Testis (tissue), 3 donors: Measurements from ENCODE around the gene GABRD. TPM values are rescaled to one million over a fixed set of nuclear protein-coding genes. Genes with fewer than 3 reads are reported as not detected.
A peak's percentile ranks its signal among the peaks of the same experiment; 100 is the strongest.

Source experiments
- DNase-seq: peaks from one replicate; pipeline ENCODE4 v3.0.0-alpha.2; 2019
- H3K27ac ChIP-seq, 2 donors: fragments of 200-600 bp; sonication (generic); one replicate each; pipeline ENCODE4 v1.5.1; 2019
- H3K27me3 ChIP-seq: fragments of 200-600 bp; sonication (generic); one replicate; pipeline ENCODE4 v1.5.1; 2019
- H3K36me3 ChIP-seq: fragments of 200-600 bp; sonication (generic); one replicate; pipeline ENCODE4 v1.5.1; 2017; ENCODE audit warnings: low read depth; ENCODE audit errors: missing control alignments
- H3K4me1 ChIP-seq: fragments of 200-600 bp; sonication (generic); one replicate; pipeline ENCODE4 v1.5.1; 2019
- H3K4me3 ChIP-seq, 2 donors: fragments of 200-600 bp; sonication (generic); one replicate each; pipeline ENCODE4 v1.5.1; 2017 to 2019
- H3K9me3 ChIP-seq: fragments of 200-600 bp; sonication (generic); one replicate; pipeline ENCODE4 v1.5.1; 2017
- POLR2A ChIP-seq: fragments of 450-650 bp; IDR thresholded peaks from one replicate; pipeline ENCODE4 v1.6.1; 2017; ENCODE audit warnings: antibody characterized with exemption, mild to moderate bottlenecking, moderate library complexity
- WGBS, 2 donors: methylation state at CpG; one replicate each; pipeline ENCODE4 v1.1.5; 2018; 5-methylcytosine and 5-hydroxymethylcytosine counted together
- intact Hi-C: fragments of 100-400 bp; cut with DNase I; formaldehyde crosslinking; loops from one replicate; pipeline ENCODE4 v1.15.1; 2023; ENCODE audit warnings: low total_unique reads
- polyA plus RNA-seq: library from polyadenylated mRNA; stranded (reverse); fragments of 350-450 nt; fragmentation: Illumina TruSeq; extraction: RNeasy Lipid Tissue Mini Kit (QIAGEN cat#74804); gene quantifications from one replicate; pipeline ENCODE4 v1.2.3, GENCODE V29; 2014; ENCODE audit warnings: low read depth, low replicate concordance; ENCODE audit not compliant: insufficient read depth
- total RNA-seq, 2 donors: library from RNA; depleted of rRNA; stranded (reverse); fragments of >200 nt; gene quantifications; one replicate each; pipeline ENCODE4 v1.2.3, GENCODE V29; 2016
- TF ChIP-seq, protein P1 (sequence below), 3 experiments: fragments of 450-650 bp in 2 of 3; fragments of 200-600 bp in 1 of 3; sonication (generic) in 1 of 3; IDR thresholded peaks; one replicate each; pipeline ENCODE4 v1.5.1; 2016 to 2019; ENCODE audit warnings: antibody characterized with exemption in 3 of 3, mild to moderate bottlenecking in 2 of 3, moderate library complexity in 1 of 3

The GABRD gene
- total and polyA plus RNA-seq, 3 donors from 2014 or later, result 7.8 to 18.1 (median 16.9) TPM

DNA sequence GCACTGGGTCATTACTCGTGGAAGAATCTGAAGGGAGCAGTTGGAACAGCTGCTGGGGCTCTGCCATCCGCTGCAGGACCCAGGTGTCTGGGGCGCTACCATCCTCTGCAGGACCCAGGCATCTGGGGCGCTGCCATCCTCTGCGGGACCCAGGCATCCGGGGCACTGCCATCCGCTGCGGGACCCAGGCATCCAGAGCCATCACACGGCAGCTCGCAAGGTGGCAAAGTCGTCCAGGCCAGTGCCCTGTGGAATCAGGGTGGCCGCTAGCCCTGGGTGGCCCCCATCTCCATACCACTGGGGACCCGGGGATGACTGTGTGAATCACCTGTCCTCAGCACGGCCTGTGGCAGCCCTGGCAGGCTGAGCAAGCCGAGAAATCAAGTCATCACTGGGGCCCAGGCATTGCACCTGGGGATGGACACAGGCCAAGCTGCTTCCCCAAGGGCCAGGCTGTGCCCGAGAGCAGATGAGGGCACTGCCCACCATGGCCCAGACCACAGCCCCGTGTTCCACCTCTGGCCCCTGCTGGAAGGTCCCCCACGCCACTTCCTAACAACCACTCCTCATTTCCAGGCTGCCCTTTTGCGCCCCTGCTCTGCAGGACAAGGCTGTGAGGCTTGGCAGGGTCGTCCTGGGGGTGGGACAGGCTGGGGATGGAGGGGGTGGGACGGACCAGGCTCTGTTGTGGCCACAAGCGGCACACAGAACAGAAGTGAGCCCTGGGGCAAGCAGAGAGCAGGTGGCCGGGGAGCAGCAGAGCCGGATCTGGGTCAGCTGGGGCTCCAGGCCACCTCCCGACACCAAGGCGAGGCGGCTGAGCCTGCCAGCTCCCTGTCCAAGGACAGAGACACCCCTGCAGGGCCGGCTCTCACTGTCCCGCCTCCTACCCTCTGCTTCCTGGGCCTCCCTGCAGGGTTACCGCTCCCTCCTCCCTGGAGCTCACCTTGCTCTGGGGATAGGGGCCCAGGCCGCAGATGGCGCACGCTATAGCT is 12.7 kb downstream of the GABRD start:
- 63 to 73% methylated on average over 19 to 31 of the region's 33 CpGs for WGBS, 2 donors
- Histone ChIP-seq H3K27ac (no peak overlapping the region), H3K4me3 (no peak overlapping the region), H3K9me3 (no peaks in the 10 kb centered on the region), H3K27me3 (no peaks in the 10 kb centered on the region), H3K4me1 (peaks cover 6% of the 10 kb centered on the region), H3K36me3 (no peaks in the 10 kb centered on the region)
- DNase-seq, result peak; percentile 53
- TF ChIP-seq, protein P1, sequence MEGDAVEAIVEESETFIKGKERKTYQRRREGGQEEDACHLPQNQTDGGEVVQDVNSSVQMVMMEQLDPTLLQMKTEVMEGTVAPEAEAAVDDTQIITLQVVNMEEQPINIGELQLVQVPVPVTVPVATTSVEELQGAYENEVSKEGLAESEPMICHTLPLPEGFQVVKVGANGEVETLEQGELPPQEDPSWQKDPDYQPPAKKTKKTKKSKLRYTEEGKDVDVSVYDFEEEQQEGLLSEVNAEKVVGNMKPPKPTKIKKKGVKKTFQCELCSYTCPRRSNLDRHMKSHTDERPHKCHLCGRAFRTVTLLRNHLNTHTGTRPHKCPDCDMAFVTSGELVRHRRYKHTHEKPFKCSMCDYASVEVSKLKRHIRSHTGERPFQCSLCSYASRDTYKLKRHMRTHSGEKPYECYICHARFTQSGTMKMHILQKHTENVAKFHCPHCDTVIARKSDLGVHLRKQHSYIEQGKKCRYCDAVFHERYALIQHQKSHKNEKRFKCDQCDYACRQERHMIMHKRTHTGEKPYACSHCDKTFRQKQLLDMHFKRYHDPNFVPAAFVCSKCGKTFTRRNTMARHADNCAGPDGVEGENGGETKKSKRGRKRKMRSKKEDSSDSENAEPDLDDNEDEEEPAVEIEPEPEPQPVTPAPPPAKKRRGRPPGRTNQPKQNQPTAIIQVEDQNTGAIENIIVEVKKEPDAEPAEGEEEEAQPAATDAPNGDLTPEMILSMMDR (IDR thresholded peaks at IDR 0.05), result no peak
- no peak for TF ChIP-seq POLR2A
- intact Hi-C loops, result no loop called here

DNA sequence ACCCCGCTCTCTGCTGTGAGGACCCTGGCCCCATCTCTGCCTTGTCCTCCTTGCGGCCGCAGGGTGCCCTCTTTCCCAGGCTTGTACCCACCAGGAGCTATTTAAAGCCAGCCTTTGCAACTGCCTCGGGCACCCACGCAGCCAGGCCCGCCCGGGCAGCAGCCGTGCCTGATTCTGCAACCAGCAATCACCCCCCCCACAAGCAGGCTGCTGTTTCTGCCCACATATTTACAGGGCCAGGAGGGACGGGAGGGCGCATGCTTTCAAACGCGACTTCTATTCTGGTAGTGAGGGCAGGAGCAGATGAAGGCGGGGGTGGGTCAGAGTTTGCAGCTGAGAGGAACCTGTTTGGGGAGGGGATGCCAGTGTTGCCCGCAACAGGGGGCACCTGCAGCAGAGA is 13.6 kb downstream of the GABRD start:
- peak; percentile 69 for DNase-seq
- Histone ChIP-seq H3K36me3 (no peaks in the 10 kb centered on the region), H3K4me3 (no peak overlapping the region), H3K27ac (no peak overlapping the region), H3K27me3 (no peaks in the 10 kb centered on the region), H3K9me3 (no peaks in the 10 kb centered on the region), H3K4me1 (peaks cover 6% of the 10 kb centered on the region)
- no peak for TF ChIP-seq POLR2A
- TF ChIP-seq, protein P1 (IDR thresholded peaks at IDR 0.05), result no peak
- WGBS, 2 donors, result 73 to 81% methylated on average over 8 to 13 of the region's 14 CpGs
- intact Hi-C loops, result no loop called here

DNA sequence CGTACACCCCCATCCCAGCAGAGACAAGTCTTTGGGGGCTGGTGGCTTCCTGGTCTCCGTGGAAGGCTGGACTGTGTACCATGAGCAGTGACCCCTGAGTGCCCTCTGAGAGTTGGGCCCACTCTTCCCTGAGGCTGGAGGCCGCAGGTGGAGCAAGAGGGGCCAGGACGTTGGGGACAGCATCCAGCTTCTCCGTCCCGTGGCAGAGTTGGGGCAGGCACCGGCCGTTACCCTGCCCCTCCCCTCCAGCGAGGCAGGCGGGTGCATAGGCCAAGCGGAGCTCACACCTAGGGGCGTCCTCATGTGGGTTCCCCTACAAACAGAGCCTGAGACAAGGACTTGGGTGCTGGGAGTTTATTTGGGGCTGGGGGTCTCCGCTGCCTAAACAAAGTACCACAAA is 14.0 kb downstream of the GABRD start:
- 83% methylated on average over 13 of the region's 13 CpGs; no CpG with 5 or more reads in 1 of the 2 donors for WGBS, 2 donors
- peaks cover 6% of the 10 kb centered on the region for H3K4me1 ChIP-seq

DNA sequence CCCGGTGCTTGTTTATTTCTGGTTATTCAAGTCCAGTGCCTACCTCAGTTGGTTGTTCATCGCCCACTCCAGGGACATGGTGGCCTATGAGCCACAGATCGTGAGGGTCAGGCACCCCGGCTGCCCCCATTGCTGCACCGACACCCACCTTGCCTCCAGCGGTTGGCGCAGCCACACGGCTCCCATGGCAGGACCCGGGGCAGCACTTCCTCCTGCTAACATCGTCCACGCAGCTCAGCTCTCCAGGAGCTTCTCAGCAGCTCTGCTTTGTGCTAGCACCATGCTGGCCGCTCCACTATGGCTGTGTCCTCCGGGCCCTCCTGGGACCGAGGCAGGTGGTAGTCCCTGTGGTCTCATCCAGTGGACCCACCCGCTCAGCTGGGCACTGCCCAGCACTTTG is 17.1 kb downstream of the GABRD start:
- Histone ChIP-seq H3K36me3 (no peaks in the 10 kb centered on the region), H3K27ac (no peak overlapping the region), H3K9me3 (no peaks in the 10 kb centered on the region), H3K4me1 (peaks cover 6% of the 10 kb centered on the region), H3K4me3 (no peak overlapping the region), H3K27me3 (no peaks in the 10 kb centered on the region)
- 96 to 100% methylated on average over 1 to 14 of the region's 15 CpGs for WGBS, 2 donors
- TF ChIP-seq POLR2A, result no peak
- TF ChIP-seq, protein P1 (IDR thresholded peaks at IDR 0.05), result no peak
- intact Hi-C loops, result no loop called here
- no peak for DNase-seq

More for the DNA sequence above, 14.0 kb downstream of the GABRD start:
- H3K36me3 ChIP-seq, result no peaks in the 10 kb centered on the region
- no peak overlapping the region for H3K4me3 ChIP-seq
- H3K27me3 ChIP-seq, result no peaks in the 10 kb centered on the region
- H3K27ac ChIP-seq, result no peak overlapping the region
- intact Hi-C loops, result no loop called here
- no peak for DNase-seq
- no peaks in the 10 kb centered on the region for H3K9me3 ChIP-seq
- TF ChIP-seq, protein P1 (IDR thresholded peaks at IDR 0.05), result no peak
- no peak for TF ChIP-seq POLR2A
